Activated naive CD8-positive, alpha-beta T cell (primary cell): ENCODE results near the gene LAMA4.
"Not testable (repeated sequence)": the region's sequence is repeated elsewhere in the genome, so short reads cannot be mapped to it uniquely, and the experiment has no call there.

Experiments used
- H3K27ac Mint-ChIP-seq: one replicate; pipeline ENCODE4 v1.8.0; 2021; ENCODE audit warnings: mixed read lengths
- H3K27me3 Mint-ChIP-seq: one replicate; pipeline ENCODE4 v1.8.0; 2021; ENCODE audit warnings: mixed read lengths
- H3K36me3 Mint-ChIP-seq: one replicate; pipeline ENCODE4 v1.8.0; 2021; ENCODE audit warnings: mixed read lengths
- H3K4me1 Mint-ChIP-seq: one replicate; pipeline ENCODE4 v1.8.0; 2021; ENCODE audit warnings: low read depth, mixed read lengths
- H3K4me3 Mint-ChIP-seq: one replicate; pipeline ENCODE4 v1.8.0; 2021; ENCODE audit warnings: mild to moderate bottlenecking, mixed read lengths
- H3K9me3 Mint-ChIP-seq: one replicate; pipeline ENCODE4 v1.8.0; 2021; ENCODE audit warnings: low read depth, mixed read lengths

The LAMA4 gene

GRCh38 chr6:112113918-112114317 lies 140.4 kb downstream of the LAMA4 start:
- Mint-ChIP-seq H3K4me3 (no peak overlapping the region), H3K36me3 (no peaks in the 10 kb centered on the region), H3K27me3 (peaks cover 6% of the 10 kb centered on the region), H3K9me3 (no peaks in the 10 kb centered on the region), H3K4me1 (peaks cover 8% of the 10 kb centered on the region), H3K27ac (no peak overlapping the region)

- Mint-ChIP-seq H3K9me3 (no peaks in the 10 kb centered on the region), H3K27me3 (peaks cover 6% of the 10 kb centered on the region), H3K27ac (no peak overlapping the region), H3K36me3 (no peaks in the 10 kb centered on the region), H3K4me1 (peaks cover 8% of the 10 kb centered on the region), H3K4me3 (no peak overlapping the region)
Measured at GRCh38 chr6:112113431-112113830, 140.9 kb downstream of the LAMA4 start.

DNA sequence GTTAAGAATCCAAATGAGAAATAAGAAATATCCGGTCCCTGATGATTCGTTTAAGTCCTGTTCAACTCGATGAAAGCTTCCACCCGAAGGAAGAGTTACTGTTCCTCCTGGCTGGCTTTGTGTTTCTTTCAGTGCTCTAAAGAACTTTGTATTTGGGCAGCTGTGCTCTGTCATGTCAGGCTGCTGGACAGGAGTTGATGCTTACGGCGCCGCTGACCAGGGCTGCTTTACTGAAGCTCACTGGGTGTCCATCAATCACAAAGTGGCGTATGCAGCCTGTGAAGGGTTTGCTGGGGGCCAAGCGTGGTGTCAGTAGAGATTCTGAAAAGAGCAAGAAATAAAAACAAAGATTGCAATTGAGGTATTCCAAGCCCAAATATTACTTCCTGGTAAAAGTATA lies 145.1 kb downstream of the LAMA4 start:
- no peak overlapping the region for H3K27ac Mint-ChIP-seq
- H3K9me3 Mint-ChIP-seq, result no peaks in the 10 kb centered on the region
- no peaks in the 10 kb centered on the region for H3K36me3 Mint-ChIP-seq
- no peaks in the 10 kb centered on the region for H3K4me1 Mint-ChIP-seq
- H3K27me3 Mint-ChIP-seq, result no peaks in the 10 kb centered on the region
- H3K4me3 Mint-ChIP-seq, result no peak overlapping the region

DNA sequence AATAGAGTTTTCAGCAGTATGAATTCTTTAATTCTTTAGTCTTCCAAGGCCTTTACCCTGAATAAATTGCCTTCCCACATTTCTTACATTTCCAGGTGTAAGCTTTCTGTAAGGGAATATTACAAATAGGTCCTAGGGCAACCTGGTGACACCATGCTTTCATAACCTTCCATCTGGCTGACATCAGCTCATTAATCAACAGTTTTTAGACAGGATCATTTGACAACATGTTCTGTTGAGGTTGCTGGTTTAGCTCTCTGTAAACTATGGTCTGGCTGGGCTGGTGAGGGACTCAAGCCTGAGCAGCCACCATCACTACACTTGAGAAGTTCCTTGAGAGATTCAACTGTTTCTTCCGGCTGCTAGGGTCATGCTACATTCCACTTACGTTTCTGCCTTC lies 147.8 kb downstream of the LAMA4 start:
- H3K27ac Mint-ChIP-seq, result no peak overlapping the region
- peaks cover 11% of the 10 kb centered on the region for H3K36me3 Mint-ChIP-seq
- H3K9me3 Mint-ChIP-seq, result no peaks in the 10 kb centered on the region
- no peak overlapping the region for H3K4me3 Mint-ChIP-seq
- no peaks in the 10 kb centered on the region for H3K27me3 Mint-ChIP-seq
- no peaks in the 10 kb centered on the region for H3K4me1 Mint-ChIP-seq

DNA sequence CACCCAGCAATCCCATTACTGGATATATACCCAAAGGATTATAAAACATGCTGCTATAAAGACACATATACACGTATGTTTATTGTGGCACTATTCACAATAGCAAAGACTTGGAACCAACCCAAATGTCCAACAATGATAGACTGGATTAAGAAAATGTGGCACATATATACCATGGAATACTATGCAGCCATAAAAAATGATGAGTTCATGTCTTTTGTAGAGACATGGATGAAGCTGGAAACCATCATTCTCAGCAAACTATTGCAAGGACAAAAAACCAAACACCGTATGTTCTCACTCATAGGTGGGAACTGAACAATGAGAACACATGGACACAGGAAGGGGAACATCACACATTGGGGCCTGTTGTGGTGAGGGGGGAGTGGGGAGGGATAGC lies 148.3 kb downstream of the LAMA4 start:
- not testable (repeated sequence) for H3K4me3 Mint-ChIP-seq, H3K9me3 Mint-ChIP-seq, H3K27me3 Mint-ChIP-seq, H3K4me1 Mint-ChIP-seq, H3K27ac Mint-ChIP-seq
- peaks cover 13% of the 10 kb centered on the region for H3K36me3 Mint-ChIP-seq

DNA sequence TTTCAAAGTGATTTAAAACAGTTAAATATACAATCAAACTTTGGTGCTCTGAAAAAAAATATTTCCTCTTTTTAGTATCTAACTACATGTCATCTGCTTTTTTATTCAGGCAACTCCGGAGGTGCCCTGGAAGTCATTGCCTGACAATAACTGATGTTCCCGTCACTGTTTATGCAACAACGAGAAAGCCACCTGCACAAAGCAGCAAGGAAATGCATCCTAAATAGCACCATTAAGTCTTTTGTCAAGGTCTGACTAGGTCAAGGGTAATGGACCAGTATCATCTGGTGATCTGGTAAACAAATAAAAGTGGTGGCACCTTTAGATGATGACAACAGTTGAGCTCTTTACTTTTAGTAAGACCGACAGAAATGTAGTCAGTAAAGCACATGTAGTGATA lies 153.8 kb downstream of the LAMA4 start:
- no peaks in the 10 kb centered on the region for H3K9me3 Mint-ChIP-seq
- no peak overlapping the region for H3K4me3 Mint-ChIP-seq
- peaks cover 28% of the 10 kb centered on the region for H3K36me3 Mint-ChIP-seq
- no peak overlapping the region for H3K27ac Mint-ChIP-seq
- H3K27me3 Mint-ChIP-seq, result no peaks in the 10 kb centered on the region
- no peaks in the 10 kb centered on the region for H3K4me1 Mint-ChIP-seq

- Mint-ChIP-seq H3K27me3 (no peaks in the 10 kb centered on the region), H3K9me3 (no peaks in the 10 kb centered on the region), H3K36me3 (peaks cover 19% of the 10 kb centered on the region), H3K4me3 (no peak overlapping the region), H3K4me1 (no peaks in the 10 kb centered on the region), H3K27ac (no peak overlapping the region)
Measured at GRCh38 chr6:112096901-112097300, 157.5 kb downstream of the LAMA4 start.

GRCh38 chr6:112087916-112088315 lies 166.5 kb downstream of the LAMA4 start:
- no peak overlapping the region for H3K4me3 Mint-ChIP-seq
- peaks cover 4% of the 10 kb centered on the region for H3K36me3 Mint-ChIP-seq
- no peak overlapping the region for H3K27ac Mint-ChIP-seq
- H3K27me3 Mint-ChIP-seq, result peaks cover 6% of the 10 kb centered on the region
- H3K9me3 Mint-ChIP-seq, result no peaks in the 10 kb centered on the region
- H3K4me1 Mint-ChIP-seq, result peaks cover 13% of the 10 kb centered on the region

GRCh38 chr6:112087136-112087911 lies 167.0 kb downstream of the LAMA4 start, which contains the start of the genes FAM229B and TUBE1:
TSS of gene FAM229B (plus strand) at chr6:112087591. CDS start at chr6:112099284, 11,693 bp downstream.
TSS of gene TUBE1 (minus strand) at chr6:112087482. CDS start at chr6:112087434, 48 bp downstream.
- H3K36me3 Mint-ChIP-seq, result peaks cover 3% of the 10 kb centered on the region
- H3K9me3 Mint-ChIP-seq, result no peaks in the 10 kb centered on the region
- H3K27ac Mint-ChIP-seq, result no peak within 1 kb of the TSS

GRCh38 chr6:112086744-112087135 lies 167.6 kb downstream of the LAMA4 start:
- Mint-ChIP-seq H3K4me1 (peaks cover 13% of the 10 kb centered on the region), H3K27me3 (peaks cover 6% of the 10 kb centered on the region), H3K9me3 (no peaks in the 10 kb centered on the region), H3K36me3 (peaks cover 3% of the 10 kb centered on the region), H3K27ac (no peak overlapping the region), H3K4me3 (no peak overlapping the region)

More at GRCh38 chr6:112087136-112087911, 167.0 kb downstream of the LAMA4 start, which contains the start of the genes FAM229B and TUBE1:
- Mint-ChIP-seq H3K4me3 (no peak within 1 kb of the TSS), H3K4me1 (peaks cover 13% of the 10 kb centered on the region), H3K27me3 (peaks cover 6% of the 10 kb centered on the region)

DNA sequence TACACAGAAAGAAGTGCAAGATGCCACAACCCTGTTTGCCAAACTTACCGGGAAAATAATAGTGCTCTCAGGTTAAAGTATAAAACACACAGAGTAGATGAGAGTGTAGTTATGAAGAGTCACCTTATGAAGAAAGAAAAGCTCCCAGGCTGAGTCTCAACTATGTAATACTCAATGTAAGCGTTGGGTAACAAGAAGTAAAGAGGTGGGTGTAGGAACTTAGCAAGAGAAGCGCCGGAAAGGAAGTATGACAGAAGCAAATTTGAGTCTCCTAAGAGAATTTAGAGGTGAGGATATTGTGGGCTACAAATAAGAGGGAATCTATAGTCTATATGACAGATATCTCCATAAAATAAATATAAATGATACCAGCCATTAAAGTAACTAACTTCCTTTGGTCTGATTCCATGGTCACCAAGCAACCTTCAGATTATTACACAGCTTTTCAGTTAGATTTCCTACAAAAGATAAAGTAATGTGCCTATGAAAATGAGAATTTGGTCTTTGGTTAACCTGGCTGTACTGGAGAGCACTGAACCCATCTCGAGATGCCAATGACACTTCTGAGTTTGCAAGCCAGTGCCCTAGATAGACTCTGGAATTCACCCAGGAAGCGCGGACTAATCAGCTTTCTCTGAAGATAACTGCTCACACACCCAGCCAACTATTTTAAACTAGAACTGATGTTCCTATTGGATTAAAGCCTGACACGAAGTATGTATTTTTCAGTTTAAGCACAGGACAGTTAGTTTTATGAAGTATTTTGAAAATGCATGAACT lies 168.9 kb downstream of the LAMA4 start:
- H3K27ac Mint-ChIP-seq, result no peak overlapping the region

DNA sequence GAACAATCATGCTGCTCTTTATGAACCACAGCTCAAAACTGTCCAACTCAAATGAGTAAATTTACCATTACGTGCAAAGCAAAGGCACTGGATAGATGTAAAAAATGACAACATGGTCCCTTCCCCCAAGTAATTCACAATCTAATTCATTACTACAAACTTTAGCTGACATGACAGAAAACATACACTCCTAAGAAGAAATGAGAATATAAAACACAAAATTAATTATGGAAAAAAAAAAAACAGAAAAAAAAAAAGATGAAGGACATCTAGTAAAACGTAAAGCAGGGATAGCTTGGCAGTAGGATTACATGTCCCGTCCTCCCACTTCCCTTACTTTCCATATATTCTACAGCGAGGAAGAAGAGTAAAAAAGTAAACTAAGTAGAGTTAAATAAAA lies 172.8 kb downstream of the LAMA4 start:
- H3K4me1 Mint-ChIP-seq, result peaks cover 13% of the 10 kb centered on the region
- H3K4me3 Mint-ChIP-seq, result no peak overlapping the region
- peaks cover 7% of the 10 kb centered on the region for H3K36me3 Mint-ChIP-seq
- H3K9me3 Mint-ChIP-seq, result no peaks in the 10 kb centered on the region
- H3K27me3 Mint-ChIP-seq, result no peaks in the 10 kb centered on the region
- no peak overlapping the region for H3K27ac Mint-ChIP-seq

More for the DNA sequence above, 168.9 kb downstream of the LAMA4 start:
- Mint-ChIP-seq H3K4me3 (peak overlapping the region; percentile 65), H3K27me3 (peaks cover 2% of the 10 kb centered on the region), H3K4me1 (peaks cover 14% of the 10 kb centered on the region), H3K9me3 (no peaks in the 10 kb centered on the region), H3K36me3 (peaks cover 5% of the 10 kb centered on the region)

GRCh38 chr6:112066606-112067005 lies 187.8 kb downstream of the LAMA4 start:
- H3K36me3 Mint-ChIP-seq, result peaks cover under 1% of the 10 kb centered on the region
- H3K4me3 Mint-ChIP-seq, result no peak overlapping the region
- no peak overlapping the region for H3K27ac Mint-ChIP-seq
- H3K27me3 Mint-ChIP-seq, result no peaks in the 10 kb centered on the region
- no peaks in the 10 kb centered on the region for H3K9me3 Mint-ChIP-seq
- peaks cover 2% of the 10 kb centered on the region for H3K4me1 Mint-ChIP-seq

- Mint-ChIP-seq H3K9me3 (no peaks in the 10 kb centered on the region), H3K4me3 (no peak overlapping the region), H3K36me3 (no peaks in the 10 kb centered on the region), H3K27ac (no peak overlapping the region), H3K4me1 (peaks cover 2% of the 10 kb centered on the region), H3K27me3 (no peaks in the 10 kb centered on the region)
Measured at GRCh38 chr6:112065426-112065986, 188.9 kb downstream of the LAMA4 start.

- Mint-ChIP-seq H3K27ac (no peak overlapping the region), H3K9me3 (no peaks in the 10 kb centered on the region), H3K4me3 (no peak overlapping the region), H3K36me3 (no peaks in the 10 kb centered on the region), H3K4me1 (peaks cover 2% of the 10 kb centered on the region), H3K27me3 (no peaks in the 10 kb centered on the region)
Measured at GRCh38 chr6:112062966-112063365, 191.4 kb downstream of the LAMA4 start.
